HG03354 (cell line): ENCODE data around the gene CADM2.

Experiments
- ATAC-seq: cut with Tn5 transposase; IDR thresholded peaks from one replicate; pipeline ENCODE4 v1.9.1; 2021; ENCODE audit warnings: mild to moderate bottlenecking; ENCODE audit not compliant: unreplicated experiment, poor library complexity, severe bottlenecking

CADM2 gene

DNA sequence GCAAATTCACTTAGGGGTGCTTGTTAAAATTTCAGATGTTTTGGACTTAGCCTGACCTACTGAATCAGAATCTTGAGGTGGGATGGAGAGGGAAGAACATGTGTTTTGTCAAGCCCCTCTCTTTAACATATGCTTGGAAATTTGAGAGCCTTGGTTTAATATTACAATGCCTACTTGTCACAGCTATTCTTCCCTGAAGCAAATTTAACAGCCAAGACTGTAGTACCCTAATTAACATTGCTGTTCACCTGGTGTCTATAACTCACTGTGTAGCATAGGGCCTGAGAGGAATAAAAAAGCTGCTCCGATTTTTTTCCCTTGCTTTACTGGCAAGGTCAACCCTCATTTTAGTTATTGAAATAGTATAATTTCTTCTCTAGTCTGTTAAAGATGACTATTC lies 880.1 kb downstream of the CADM2 start:
- no peak for ATAC-seq

DNA sequence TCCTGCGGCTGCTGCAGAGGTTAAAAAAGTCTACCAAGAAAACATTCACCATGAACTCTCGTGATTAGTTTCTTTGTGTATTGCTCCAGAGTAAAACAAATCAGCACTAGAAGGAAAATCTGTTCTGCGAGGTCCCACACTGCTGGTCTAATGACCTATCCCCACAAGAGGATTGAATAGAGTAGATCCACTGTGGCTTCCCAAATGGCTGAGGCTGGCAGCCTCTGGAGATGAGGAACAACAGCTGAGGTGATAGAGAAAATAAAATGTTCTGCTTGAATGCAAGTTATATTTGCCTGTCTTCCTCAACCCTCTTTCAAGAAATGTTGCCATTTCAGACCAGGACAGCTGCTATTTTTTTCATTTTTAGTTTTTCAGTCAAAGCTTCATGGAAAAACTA lies 883.3 kb downstream of the CADM2 start:
- no peak for ATAC-seq

DNA sequence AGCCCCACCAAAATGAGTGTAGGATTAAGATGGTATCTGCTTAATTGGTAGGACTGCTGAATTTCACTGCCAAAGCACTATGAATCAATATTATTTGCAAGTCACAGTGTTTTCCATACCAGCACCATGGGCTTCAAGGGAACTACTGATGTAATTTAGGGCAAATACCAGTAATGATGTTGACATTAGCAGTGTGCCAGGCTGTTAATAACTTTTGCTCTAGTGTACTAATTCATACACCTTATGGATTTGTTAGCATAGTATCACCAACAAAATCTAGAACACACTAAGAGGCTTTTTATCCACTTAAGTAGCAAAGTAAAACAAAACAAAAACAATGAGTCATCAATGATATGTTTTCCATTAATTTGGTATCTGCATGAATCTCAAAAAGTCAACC lies 888.2 kb downstream of the CADM2 start:
- no peak for ATAC-seq

DNA sequence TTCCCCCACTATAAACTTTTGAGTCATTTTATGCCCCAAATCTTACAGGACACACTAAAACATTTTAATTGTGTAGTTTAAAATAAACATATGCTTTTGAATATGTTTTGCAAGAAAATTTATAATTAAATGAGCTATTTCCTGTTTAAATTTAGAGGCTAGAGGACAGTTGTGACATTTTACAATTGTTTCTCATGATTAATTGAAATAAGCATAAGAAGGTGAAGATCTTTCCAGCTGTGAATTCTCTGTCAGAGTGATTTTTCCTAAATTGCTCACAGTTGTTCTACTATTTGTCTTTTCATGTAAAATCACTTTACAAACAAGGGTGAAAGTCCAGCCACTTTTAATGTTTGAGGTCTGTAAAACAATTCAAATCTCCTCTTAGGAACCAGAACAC lies 892.3 kb downstream of the CADM2 start:
- ATAC-seq, result no peak

DNA sequence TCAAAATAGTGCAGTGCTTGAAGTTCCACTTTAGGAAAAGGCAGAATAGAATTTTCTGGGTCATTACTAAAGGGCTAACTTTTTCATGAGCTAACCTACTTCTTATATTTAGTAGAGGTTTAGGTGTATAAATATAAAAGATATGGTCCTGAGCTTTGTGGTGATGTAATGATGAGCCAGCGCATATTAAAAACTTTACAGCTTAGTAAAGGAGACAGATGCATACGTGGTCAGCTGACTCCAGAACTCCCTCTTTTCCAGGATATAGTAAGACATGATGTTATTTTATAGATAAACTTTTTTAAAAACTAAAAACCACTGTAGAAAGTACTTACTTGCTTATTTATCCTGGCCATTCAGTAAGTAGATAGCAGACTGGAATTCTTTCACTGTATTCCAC lies 895.0 kb downstream of the CADM2 start:
- no peak for ATAC-seq

DNA sequence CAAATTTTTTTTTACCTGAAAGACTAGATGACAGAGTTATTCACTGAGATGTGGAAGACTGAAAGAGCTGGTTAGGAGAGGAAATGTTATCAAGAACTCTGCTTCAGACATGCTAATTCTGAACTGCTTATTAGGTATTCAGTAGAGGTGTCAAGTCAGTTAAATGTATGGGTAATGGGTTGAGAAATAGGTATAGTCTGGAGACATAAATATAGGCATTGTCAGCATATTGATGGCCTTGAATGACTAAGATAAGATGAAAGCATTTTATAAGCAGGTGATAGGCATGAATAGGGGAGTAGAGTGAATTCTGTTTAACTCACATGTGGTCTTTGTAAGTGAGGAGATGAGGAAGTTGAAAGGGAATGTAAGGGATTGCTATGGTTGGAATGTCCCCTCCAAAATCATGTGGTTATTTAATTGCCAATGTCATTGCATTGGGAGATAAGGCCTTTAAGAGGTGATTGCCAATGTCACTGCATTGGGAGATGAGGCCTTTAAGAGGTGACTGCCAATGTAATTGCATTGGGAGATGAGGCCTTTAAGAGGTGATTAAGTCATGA lies 904.2 kb downstream of the CADM2 start:
- ATAC-seq, result no peak

DNA sequence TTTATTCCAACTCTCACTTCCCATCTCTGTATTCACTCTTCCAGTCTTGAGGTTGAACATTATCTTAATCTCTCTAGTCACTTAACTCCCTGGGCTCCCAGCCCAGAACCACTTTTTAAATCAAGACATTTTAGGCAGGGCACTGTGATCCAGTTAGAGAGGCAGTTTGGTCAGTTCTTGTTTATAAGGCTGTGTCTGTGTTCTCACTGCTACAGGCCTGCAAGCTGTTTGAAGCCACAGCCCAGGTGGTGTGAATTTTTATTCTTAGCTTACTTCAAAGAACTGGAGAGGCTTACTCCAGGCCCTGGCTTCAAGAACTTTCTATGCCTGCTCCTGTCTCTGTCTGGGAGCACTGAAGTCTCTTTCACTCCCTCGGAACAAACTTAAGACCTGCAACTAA lies 906.1 kb downstream of the CADM2 start:
- ATAC-seq, result no peak

DNA sequence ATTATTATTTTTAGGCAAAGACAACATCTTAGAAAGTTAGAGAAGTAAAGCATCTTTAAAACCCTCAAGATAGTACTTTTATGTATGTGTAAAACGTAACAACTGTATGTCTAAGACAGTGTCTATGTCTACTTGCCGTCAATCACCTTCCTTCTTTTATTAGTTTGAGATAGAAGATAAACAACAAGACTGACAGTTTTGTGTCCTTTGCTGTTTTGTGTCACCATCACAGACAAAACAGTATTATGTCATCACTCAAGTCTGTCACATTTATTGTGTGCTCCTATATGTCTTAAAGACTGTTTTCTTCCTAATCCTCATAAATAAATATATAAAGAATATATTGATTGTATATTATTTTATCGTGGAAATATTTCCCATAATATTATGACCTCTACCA lies 908.3 kb downstream of the CADM2 start:
- ATAC-seq, result no peak

DNA sequence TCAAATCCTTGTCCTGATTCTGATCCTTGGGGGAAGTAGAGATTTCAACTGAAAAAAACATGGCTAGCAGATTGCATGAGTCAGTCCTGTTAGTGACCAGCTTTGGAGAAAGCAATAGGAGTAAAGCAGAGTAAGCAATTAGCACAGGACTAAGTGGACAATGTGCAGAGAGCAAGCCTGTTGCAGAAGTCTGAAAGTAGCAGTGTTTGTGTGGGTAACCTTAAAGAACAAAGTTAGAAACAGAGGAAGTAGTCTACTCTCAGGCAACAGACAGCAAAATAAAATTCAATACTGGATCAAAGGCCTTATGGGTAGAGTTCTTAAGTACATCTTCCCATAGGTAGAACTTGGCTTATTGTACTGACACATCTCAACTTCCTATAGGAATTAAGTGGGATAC lies 916.8 kb downstream of the CADM2 start:
- ATAC-seq, result no peak

DNA sequence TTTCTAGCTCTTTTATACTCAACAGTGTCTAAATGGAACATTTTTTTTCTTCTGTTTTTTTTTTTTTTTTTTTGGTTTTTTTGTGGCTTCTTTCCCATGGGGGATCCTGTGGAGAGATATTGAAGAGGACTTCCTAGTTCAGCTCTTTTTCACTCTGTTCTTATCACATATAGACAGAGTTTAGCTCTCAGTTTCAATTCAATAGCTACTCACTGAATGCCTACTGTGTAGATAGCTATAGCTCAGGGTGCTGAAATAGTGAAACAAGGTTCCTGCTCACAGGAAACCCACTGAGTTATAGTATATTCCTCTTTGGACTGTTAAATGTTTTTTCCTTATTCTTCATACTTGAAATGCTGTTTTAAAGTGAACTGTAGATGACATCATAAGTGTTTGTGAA lies 918.8 kb downstream of the CADM2 start:
- no peak for ATAC-seq

DNA sequence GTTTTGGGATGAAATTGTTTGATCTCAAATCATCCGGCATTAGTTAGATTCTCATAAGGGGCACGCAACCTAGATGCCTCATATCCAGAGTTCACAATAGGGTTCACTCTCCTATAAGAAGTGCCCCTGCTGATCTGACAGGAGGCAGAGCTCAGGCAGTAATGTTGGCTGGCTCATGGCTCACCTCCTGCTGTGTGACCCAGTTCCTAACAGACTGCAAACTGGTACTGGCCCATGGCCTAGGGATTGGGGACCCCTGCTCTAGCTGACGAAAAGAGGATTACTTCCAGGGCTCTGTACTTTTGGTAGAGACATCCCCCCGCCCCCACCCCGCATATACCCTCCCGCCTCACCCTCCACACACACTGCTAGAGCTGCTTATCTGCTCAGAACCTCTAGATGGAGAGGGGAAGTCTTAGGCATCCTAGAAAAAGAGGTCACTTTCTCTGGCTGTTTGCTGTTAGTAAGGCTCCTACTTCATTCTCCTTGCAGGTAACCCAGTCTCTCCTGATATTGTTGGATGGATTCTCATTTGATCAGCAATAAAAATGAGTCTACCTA lies 923.1 kb downstream of the CADM2 start:
- ATAC-seq, result no peak

DNA sequence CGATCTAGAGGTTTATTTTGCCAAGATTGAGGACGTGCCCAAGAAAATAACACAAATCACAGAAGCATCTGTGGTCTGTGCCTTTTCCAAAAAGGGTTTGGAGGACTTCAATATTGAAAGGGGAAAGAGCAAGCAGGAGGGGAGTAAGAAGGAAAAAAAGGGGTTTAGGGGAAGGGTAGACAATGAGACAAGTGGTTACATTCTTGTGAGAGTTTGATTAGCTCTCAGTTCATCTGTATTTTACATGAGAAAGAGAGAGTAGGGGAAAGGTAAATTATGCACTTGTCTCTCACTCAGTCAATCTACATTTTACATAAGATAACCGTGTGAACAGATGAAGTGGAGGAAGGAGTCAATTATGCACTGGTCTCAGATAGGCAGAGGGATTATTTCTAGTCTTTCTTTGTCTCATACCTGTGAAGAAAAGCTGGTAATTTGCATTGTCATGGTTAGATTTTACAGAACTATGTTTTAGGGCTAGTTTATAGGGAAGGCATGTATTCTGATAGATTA lies 931.3 kb downstream of the CADM2 start:
- no peak for ATAC-seq

DNA sequence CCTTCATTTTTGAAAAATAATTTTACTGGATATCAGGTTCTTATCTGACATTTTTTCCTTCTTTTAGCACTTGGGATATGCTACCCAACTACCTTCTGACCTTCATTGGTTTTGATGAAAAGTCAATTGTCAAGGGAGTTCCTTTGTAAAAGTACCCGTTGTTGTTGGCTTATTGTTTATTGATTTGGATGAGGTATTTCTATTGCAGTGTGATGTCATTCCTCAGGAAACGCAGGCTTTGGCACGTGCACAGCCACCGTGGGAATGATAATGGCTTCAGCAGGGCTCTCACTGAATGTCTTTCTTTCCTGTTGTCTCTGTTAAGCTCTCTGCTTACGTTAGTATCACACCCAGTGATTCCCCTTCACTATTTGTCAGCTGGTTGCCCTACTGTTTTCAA lies 944.6 kb downstream of the CADM2 start:
- no peak for ATAC-seq

DNA sequence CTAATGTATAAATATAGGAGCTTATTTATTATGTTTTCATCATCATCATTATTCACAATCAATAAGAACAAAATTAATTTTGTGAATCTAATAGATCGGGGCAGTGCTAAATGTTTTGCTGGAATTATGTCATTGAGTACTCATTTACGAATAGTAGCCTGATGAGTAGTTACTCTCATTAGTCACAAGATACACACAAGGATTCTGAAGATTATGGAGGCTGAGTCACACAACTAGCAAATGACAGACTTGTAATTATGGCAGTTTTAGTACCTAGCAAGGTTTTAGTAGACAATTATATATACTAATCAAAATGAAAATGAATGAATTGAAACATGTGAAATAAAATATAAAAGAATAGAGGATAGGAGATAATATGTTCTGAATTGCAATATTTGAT lies 954.2 kb downstream of the CADM2 start:
- no peak for ATAC-seq

DNA sequence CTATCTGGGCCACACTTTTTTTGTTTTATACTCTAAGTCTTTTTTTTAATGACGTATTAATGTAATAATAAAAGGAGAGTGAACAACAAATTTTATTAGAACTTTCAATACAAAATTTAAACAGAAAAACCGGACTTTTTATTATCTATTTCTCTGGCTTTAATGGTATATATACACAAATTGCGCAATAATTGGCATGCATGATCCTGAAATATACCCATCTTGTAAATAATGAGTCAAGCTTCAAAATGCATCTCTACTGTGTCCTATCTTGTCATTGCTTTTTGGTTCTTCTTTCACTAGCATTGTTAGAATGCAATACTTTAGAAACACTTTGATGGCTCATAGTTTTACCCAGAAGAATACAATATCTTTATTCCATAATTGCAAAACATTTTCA lies 963.6 kb downstream of the CADM2 start:
- ATAC-seq, result no peak

DNA sequence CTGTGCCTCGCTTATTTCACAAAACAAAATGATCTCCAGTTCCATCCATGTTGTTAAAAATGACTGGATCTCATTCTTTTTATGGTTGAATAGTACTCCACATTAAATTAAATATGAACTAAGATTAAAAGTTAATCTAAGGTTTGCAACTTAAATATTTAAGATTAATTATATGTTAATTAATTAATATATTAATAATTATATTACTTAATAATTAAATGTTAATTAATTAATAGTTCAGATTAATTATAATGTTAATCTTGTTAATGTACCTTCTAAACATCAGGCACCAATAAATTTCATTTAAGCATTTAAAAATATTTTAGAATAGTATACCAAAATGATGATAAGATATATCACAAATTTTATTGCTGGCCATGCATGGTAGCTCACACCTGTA lies 971.9 kb downstream of the CADM2 start:
- no peak for ATAC-seq

DNA sequence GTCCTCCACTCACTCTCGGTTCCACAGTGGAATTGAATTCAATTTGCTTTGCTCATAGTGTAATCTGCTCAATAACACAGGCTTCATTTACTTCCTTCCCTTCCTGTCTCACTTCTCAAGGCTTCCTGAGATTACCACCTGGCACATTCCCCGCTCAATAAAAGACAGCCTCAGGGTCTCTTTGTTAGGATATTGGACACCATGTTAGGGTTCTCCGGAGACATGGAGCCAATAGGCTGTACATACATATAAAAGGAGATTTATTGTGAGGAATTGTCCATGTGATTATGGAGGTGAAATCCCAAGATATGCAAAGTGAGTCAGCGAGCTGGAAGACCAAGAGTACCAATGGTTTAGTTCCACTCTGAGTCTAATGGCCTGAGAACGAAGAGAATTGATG lies 974.5 kb downstream of the CADM2 start:
- no peak for ATAC-seq

DNA sequence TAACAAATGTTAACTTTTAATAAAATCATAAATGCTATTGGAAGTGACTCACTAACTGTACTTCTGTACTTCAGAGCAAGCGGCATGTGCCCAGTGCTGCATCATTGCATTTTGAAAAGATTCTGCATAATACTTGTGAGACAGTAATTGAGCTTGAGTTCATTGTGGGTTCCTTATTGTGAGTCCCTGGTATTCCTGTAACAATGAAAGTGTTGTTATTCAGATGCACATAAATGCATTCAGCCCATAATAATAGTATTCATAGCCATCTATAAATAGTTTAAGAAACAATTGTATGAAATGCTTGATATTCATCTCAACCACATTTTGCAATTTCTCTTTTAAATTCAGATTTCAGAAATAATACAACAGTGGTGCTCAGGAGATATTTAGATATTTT lies 976.4 kb downstream of the CADM2 start:
- no peak for ATAC-seq

DNA sequence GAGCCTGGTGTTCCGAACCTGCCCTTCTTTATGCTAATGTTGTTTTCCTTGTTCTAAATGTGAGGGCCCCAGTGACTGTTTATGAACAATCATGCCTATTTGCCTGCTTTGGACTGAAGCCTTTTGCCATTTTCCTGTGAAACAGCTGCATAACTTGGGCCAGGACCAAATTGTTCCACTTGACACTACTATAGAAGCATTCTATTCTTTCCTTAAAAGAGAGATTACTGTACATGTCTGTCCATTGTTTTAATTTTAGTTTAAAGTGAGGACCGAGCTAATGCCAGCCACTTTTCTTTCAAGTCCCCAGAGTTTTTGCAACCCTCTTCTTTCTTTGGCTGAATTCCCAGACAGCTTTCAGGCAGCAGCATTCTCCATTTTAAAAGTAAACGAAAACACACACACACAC lies 980.3 kb downstream of the CADM2 start:
- ATAC-seq, result no peak

DNA sequence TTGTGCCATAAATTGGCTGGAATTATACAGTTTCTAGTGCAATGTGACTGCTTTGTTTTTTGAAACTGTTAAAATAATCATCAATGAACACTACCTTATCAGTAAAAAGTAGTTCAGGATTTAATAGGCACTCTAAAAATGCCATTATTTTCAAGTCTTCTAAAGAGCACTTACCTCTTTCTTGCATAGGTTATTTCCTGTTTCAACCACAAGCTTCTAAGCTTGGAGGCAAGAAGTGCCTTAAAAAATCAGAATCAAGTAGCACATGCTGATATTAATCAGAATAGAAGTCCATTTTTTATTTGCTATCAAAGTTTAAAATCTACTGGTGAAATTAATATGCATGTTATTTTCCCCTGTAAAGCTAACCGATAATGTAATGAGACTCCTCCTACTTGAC lies 991.6 kb downstream of the CADM2 start:
- ATAC-seq, result no peak

DNA sequence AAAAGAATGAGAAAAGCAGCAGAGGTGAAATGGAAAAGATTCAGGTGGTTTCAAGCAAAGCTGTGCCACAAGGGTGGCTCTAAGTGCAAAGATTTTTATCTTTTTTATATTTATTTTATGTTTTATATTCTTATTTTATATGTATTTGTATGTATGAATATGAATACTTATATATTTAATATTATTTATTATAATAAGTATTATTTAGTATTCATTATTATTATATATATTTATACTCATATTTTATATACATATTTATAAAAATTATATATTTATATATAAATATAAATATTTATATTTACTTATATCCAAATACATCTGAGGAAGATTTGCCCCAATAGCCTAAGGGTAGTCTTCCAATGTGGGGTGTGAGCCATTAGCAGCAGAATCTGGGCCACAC lies 1002.0 kb downstream of the CADM2 start:
- no peak for ATAC-seq
